ENCODE results near the gene MAGEH1.

GRCh38 chrX:55487143-55487542 is 35.2 kb downstream of the MAGEH1 start:
- TF ChIP-seq ISL1 (CRISPR knock-in tag; IDR thresholded peaks at IDR 0.05) (no peak), TOX (CRISPR knock-in tag; IDR thresholded peaks at IDR 0.05; ENCODE audit: borderline replicate concordance) (no peak), PATZ1 (CRISPR knock-in tag; IDR thresholded peaks at IDR 0.05; ENCODE audit: borderline replicate concordance) (no peak), ZFP3 (CRISPR knock-in tag; IDR thresholded peaks at IDR 0.05) (no peak)
